ENCODE data around the gene FMN1.

DNA sequence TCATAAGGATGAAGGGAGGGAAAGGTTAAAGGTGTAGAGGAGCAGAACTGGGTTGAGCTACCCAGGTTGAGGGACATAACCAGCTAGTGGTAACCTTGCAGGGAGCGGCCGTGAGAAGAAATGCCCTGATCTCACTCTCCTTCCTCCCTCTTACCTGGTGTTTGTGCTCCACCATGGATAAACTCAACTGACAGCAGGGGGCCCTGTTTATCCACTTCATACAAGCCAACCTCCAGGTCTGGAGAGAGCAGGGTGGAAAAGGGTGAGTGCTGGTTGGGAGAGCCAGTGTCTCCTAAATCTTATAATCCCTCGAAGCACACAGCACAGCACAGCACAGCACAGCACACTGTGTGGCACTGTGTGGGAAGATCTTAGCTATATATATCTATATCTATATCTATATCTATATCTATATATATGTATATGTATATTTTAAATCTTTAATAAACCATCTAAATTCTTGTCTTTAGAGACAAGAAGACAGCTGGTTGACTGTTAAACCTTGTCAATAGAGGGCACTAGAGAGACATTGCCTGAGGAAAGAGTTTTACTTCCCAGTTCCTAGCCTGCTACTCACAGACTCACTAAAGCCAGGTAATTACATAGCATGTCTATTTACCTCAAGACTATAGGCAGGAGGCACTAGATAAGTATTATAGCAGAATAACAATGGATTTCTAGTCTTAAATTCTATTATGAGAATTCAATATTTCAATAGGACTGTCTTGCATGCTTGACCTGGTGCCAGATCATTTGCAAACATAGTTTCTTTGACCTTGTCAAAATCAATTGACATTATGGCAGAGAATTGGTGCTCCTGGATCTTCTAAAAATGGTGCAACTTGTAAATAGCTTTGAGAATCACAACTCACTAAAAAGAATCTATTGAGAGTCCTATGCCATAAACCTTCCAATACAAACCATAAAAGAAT is 21.7 kb upstream of the FMN1 start:
- TF ChIP-seq POLR2AphosphoS5 (IDR thresholded peaks at IDR 0.05; ENCODE audit: borderline replicate concordance, low read depth, low read length) (no peak), EZH2 (IDR thresholded peaks at IDR 0.05) (no peak), FOXP2 (optimal IDR thresholded peaks at IDR 0.05; ENCODE audit: control extremely low read depth, extremely low read length, insufficient read depth) (no peak)

Measured in SK-N-MC (cell line).